K562 (cell line): ENCODE results near the gene ZFPM1. TPM values are rescaled to one million over a fixed set of nuclear protein-coding genes. Genes with fewer than 3 reads are reported as not detected.
A peak's percentile ranks its signal among the peaks of the same experiment; 100 is the strongest.

Source experiments
- ARID1B ChIP-seq: fragments of 450-650 bp; IDR thresholded peaks from 2 replicates; pipeline ENCODE4 v1.6.1; 2016; ENCODE audit warnings: antibody characterized with exemption, mild to moderate bottlenecking, inconsistent platforms
- DDX20 ChIP-seq: fragments of 450-650 bp; IDR thresholded peaks from 2 replicates; pipeline ENCODE4 v1.6.1; 2016; ENCODE audit warnings: missing genetic modification characterization, low read depth, mild to moderate bottlenecking, missing compliant biosample characterization, moderate library complexity
- DPF2 ChIP-seq: fragments of 450-650 bp; IDR thresholded peaks from 2 replicates; pipeline ENCODE4 v1.6.1; 2016
- EGR1 ChIP-seq: fragments of 450-650 bp; conservative IDR thresholded peaks from 2 replicates; pipeline ENCODE4 v1.6.1; 2017; ENCODE audit warnings: mild to moderate bottlenecking
- ESRRA ChIP-seq: fragments of 450-650 bp; IDR thresholded peaks from 2 replicates; pipeline ENCODE4 v1.6.1; 2014; ENCODE audit warnings: low read depth, mild to moderate bottlenecking, moderate library complexity, borderline replicate concordance
- FOXJ3 ChIP-seq: sonication (generic); formaldehyde crosslinking; IDR thresholded peaks from 2 replicates; pipeline ENCODE4 v1.4.0; 2020; ENCODE audit warnings: mild to moderate bottlenecking, missing genetic modification reagents
- GATAD2B ChIP-seq: fragments of 450-650 bp; IDR thresholded peaks from 2 replicates; pipeline ENCODE4 v1.6.1; 2017; ENCODE audit warnings: mild to moderate bottlenecking, borderline replicate concordance
- HNRNPLL ChIP-seq: fragments of 200-400 bp; formaldehyde crosslinking; IDR thresholded peaks from 2 replicates; pipeline ENCODE4 v1.6.1; 2017; ENCODE audit warnings: low read length, low read depth, mild to moderate bottlenecking; ENCODE audit not compliant: poor library complexity, severe bottlenecking
- KDM1A ChIP-seq, 2 experiments: fragments of 450-650 bp; IDR thresholded peaks; 2 replicates each; pipeline ENCODE4 v1.6.1; 2016; ENCODE audit warnings: mild to moderate bottlenecking in 2 of 2
- KHSRP ChIP-seq: fragments of 450-650 bp; IDR thresholded peaks from 2 replicates; pipeline ENCODE4 v1.6.1; 2017
- LCOR ChIP-seq: sonication (generic); formaldehyde crosslinking; IDR thresholded peaks from 2 replicates; pipeline ENCODE4 v1.8.0; 2022; ENCODE audit warnings: mild to moderate bottlenecking, missing genetic modification reagents
- NCOA2 ChIP-seq, 2 experiments: fragments of 450-650 bp; IDR thresholded peaks; 2 replicates each; pipeline ENCODE4 v1.6.1; 2018; ENCODE audit warnings: mild to moderate bottlenecking in 2 of 2, moderate library complexity in 1 of 2; ENCODE audit not compliant: partially characterized antibody in 2 of 2
- RBM22 ChIP-seq: fragments of 200-400 bp; formaldehyde crosslinking; IDR thresholded peaks from 2 replicates; pipeline ENCODE4 v1.6.1; 2018; ENCODE audit warnings: low read length, low read depth; ENCODE audit not compliant: poor library complexity, severe bottlenecking
- RCOR1 ChIP-seq, 2 experiments: IDR thresholded peaks; 2 replicates each; pipeline ENCODE4 v1.6.1; 2012; ENCODE audit warnings: low read depth in 2 of 2, low read length in 2 of 2, borderline replicate concordance in 1 of 2, improper control_type of control experiment in 1 of 2
- SRSF1 ChIP-seq: fragments of 200-400 bp; formaldehyde crosslinking; IDR thresholded peaks from 2 replicates; pipeline ENCODE4 v1.6.1; 2017; ENCODE audit warnings: mild to moderate bottlenecking, low read depth, low read length, moderate library complexity
- TBP ChIP-seq: optimal IDR thresholded peaks from 2 replicates; pipeline ENCODE3; 2011; ENCODE audit warnings: low read depth, low read length, improper control_type of control experiment
- ZBTB11 ChIP-seq, 3 experiments: fragments of 200-800 bp in 1 of 3; fragments of 250-450 bp in 1 of 3; fragments of 450-650 bp in 1 of 3; sonication (Bioruptor Pico) in 1 of 3; sonication (Bioruptor generic) in 1 of 3; formaldehyde crosslinking in 1 of 3; IDR thresholded peaks; 2 replicates each; pipeline versions ENCODE4 v1.6.1 to v1.8.0; 2016 to 2022; ENCODE audit warnings: mild to moderate bottlenecking in 2 of 3, missing genetic modification characterization in 2 of 3, missing compliant biosample characterization in 1 of 3, moderate library complexity in 1 of 3
- ZFP1 ChIP-seq: fragments of 450-650 bp; formaldehyde crosslinking; IDR thresholded peaks from 2 replicates; pipeline ENCODE4 v1.4.0; 2020; ENCODE audit warnings: mild to moderate bottlenecking, mixed read lengths
- ZNF282 ChIP-seq: sonication (generic); formaldehyde crosslinking; IDR thresholded peaks from 2 replicates; pipeline ENCODE4 v1.8.1; 2023; ENCODE audit warnings: missing genetic modification reagents
- polyA plus RNA-seq, 8 experiments: library from polyadenylated mRNA; depleted of rRNA in 4 of 8; stranded (reverse) in 5 of 8; unstranded in 3 of 8; fragments of >200 nt; fragmentation: Nextera tagmentation in 2 of 8; fragmentation: Illumina TruSeq in 1 of 8; extraction: Ambion mirVana in 2 of 8; extraction: Trizol in 1 of 8; gene quantifications; 2 replicates each; pipeline versions ENCODE4 v1.2.1 to v1.2.3, GENCODE V29; 2011 to 2014; ENCODE audit warnings: inconsistent platforms in 1 of 8, missing spikeins in 1 of 8
- total RNA-seq, 7 experiments: library from RNA; depleted of rRNA in 6 of 7; stranded (reverse); fragments of >200 nt in 6 of 7; fragmentation: Illumina TruSeq in 2 of 7; extraction: Trizol in 2 of 7; gene quantifications; 2 replicates each; pipeline versions ENCODE4 v1.2.1 to v1.2.3, GENCODE V29; 2011 to 2021; ENCODE audit warnings: low replicate concordance in 1 of 7

ZFPM1 gene
- total and polyA plus RNA-seq, 9 of the 15 experiments (the other 6 are each of a cell fraction or from before 2014, with no cell fraction given): 0.03 to 35.9 (median 1.4) TPM

GRCh38 chr16:88494335-88495154 is 41.5 kb downstream of the ZFPM1 start (continued):
- TF ChIP-seq FOXJ3 (CRISPR knock-in tag): no peak
- TF ChIP-seq ZBTB11 (CRISPR knock-in tag; IDR thresholded peaks at IDR 0.05): peak in 1 of 3 experiments; percentile 35; a peak in 1 of 6 replicates
- TF ChIP-seq ZNF282: 0 out of 2 replicates have a peak, but pooled peaks have one; percentile 71
- no peak for TF ChIP-seq DPF2
- TF ChIP-seq NCOA2 (IDR thresholded peaks at IDR 0.05; ENCODE audit: partially characterized antibody in 2 of 2): no peak
- no peak for TF ChIP-seq DDX20
- TF ChIP-seq ZFP1 (CRISPR knock-in tag): no peak
- peak; percentile 46; the same call in 1 of the 2 replicates for TF ChIP-seq ARID1B
- 0 out of 2 replicates have a peak, but pooled peaks have one; percentile 15 for TF ChIP-seq LCOR (CRISPR knock-in tag)
- no peak for TF ChIP-seq TBP
- no peak for TF ChIP-seq SRSF1
- no peak for TF ChIP-seq KHSRP
- TF ChIP-seq GATAD2B: peak; percentile 67
- TF ChIP-seq RBM22: peak; percentile 72
- TF ChIP-seq HNRNPLL: no peak
- TF ChIP-seq ESRRA: peak; percentile 92
- peak; percentile 38 for TF ChIP-seq EGR1
- TF ChIP-seq KDM1A (IDR thresholded peaks at IDR 0.05): peak; percentile 16 to 54; a peak in 1 of 4 replicates
- TF ChIP-seq RCOR1 (IDR thresholded peaks at IDR 0.05; ENCODE audit: borderline replicate concordance in 1 of 2, low read depth in 2 of 2, low read length in 2 of 2): peak in 1 of 2 experiments; percentile 76; a peak in 2 of 4 replicates
